HL-60/S4 treated with retinoic acid at 250 ng/mL for 4 days and 3 days (cell line): Measurements from ENCODE around the gene PTPRN2.

Experiments used
- in situ Hi-C: fragments of 300-500 bp; cut with MboI; formaldehyde crosslinking; loops from 2 replicates; pipeline ENCODE4 v1.7.0; 2022; ENCODE audit warnings: low sequenced_read_pairs

Gene PTPRN2

GRCh38 chr7:157808042-157808441 lies 779.6 kb downstream of the PTPRN2 start:
- in situ Hi-C loops, result no loop called here

DNA sequence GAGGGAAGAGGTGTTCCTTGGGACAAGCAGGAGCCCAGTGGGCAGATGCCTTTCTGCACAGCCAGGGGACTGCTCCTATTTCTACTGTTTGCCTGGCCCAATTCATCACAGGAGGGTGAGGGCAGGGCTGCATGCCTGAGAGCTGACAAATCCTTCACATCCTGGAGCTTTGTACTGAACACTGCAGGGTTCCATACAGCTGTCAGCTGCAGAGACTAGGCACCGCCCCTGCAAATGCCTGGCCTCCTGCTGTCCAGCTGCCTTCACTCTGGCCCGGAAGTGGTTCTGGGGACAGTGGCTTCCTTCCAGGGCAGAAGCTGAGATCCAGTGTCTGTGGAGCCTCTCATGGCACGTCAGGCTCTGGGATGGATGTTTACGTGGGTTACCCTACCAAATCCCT lies 780.1 kb downstream of the PTPRN2 start:
- in situ Hi-C loops, result no loop called here

GRCh38 chr7:157806711-157807110 lies 780.9 kb downstream of the PTPRN2 start:
- in situ Hi-C loops, result no loop called here

- in situ Hi-C loops, result no loop called here
Measured at GRCh38 chr7:157805713-157806112, 781.9 kb downstream of the PTPRN2 start.

DNA sequence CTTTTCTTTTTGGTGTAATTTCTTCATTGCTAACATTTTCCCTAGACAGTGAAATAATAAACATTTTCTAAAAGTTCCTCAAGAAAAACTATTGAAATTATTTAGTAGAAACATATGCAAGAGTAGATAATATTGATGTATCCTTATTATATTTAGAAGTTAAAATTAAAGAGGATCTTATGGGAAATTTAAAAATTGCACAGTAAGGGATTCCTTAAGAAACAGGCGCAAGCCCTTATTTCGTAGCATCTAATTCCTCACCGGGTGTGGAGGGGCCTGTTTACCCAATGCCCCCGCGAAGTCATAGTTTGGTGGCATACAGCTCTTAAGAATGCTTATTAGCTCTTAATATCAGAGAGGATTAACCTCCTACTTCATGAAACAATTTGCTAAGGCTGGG lies 783.7 kb downstream of the PTPRN2 start:
- in situ Hi-C loops, result no loop called here

- in situ Hi-C loops, result no loop called here
Measured at GRCh38 chr7:157801971-157802675, 785.5 kb downstream of the PTPRN2 start.

GRCh38 chr7:157801113-157801512 lies 786.5 kb downstream of the PTPRN2 start:
- in situ Hi-C loops, result no loop called here

DNA sequence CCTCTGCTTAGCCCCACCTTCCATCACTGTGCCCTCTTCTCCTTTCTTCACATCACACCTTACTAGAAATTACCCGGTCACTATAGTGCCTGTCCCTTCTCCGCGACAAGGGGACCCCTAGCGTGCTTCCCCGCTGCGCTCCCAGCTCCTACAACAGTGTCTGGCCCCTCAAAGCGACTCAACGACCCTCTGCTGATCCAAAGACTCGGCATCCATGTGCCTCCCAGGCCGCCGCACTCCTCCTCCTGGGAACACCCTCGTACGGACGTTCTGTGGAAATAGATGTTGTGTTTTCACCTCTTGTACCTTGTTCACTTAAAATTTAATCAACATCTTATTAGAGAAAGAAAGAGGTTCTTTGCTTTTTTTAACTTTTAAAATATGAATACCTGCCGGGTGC lies 787.3 kb downstream of the PTPRN2 start:
- in situ Hi-C loops, result no loop called here

DNA sequence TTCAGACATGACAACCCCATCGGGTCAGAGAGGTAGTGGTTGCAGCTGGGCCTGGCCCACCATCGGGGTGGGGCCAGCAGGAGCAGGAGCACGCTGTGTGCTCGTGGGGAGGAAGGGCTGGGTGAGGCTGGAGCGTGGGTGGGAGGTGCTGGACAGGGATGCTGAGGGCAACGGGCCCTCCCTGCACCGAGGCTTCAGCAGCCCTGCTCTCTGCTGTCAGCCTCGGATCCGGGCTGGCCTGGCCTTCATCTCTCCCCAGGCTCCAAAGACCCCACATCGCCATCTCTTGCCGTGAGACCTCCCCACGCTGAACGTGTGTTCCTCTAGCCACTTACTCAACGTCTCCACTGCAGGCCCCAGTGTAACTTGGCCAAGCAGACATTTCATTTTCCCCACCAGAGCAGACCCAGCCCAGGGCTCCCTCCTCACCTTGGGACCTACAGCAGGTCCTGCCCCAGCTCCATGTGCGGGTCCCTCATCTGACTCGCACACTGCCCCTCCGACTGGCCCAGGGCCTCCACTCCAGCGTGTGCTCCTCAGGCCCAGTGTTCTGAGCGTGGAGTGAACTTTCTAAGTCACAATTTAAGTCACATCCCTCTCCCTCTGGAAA lies 788.4 kb downstream of the PTPRN2 start:
- in situ Hi-C loops, result no loop called here

GRCh38 chr7:157797361-157797760 lies 790.3 kb downstream of the PTPRN2 start:
- in situ Hi-C loops, result no loop called here

- in situ Hi-C loops, result no loop called here
Measured at GRCh38 chr7:157796846-157797245, 790.8 kb downstream of the PTPRN2 start.

DNA sequence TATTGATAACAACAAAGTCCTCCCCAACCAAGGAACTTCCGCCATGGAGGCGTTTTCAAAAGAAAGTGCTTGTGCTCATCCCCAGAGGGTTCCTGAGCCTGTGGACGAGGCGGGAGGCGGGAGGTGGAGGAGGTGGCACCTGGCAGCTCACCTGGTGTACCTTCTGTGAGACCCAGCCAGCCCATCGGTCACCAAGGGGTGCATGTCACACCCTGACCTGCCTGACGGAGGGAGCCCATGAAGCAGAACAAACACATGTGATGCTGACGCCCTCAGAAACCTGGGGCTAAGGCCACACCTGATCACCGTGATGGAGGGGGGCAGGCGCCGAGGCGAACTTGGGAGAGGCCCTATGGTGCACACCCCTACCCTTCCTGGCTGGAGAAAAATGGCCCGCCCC lies 792.0 kb downstream of the PTPRN2 start:
- in situ Hi-C loops, result no loop called here

DNA sequence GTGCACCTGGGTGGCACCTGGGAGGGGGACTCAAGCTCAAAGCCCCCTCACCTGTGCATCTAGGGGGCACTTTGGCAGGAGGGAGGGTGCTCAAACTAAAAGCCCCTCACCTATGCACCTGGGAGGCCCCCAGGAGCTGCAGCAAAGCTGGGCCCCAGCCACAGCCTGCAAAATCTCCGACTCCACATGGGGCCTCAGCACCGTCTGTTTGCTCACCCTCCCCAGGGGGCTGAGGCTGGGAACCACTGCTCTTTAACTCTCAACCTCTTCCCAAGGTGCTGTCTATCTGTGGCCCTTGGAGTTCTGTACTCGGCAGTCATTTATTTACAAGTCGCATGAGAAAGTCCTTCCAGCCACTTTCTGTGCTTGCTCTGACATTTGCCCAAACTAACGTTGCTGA lies 792.4 kb downstream of the PTPRN2 start:
- in situ Hi-C loops, result no loop called here

DNA sequence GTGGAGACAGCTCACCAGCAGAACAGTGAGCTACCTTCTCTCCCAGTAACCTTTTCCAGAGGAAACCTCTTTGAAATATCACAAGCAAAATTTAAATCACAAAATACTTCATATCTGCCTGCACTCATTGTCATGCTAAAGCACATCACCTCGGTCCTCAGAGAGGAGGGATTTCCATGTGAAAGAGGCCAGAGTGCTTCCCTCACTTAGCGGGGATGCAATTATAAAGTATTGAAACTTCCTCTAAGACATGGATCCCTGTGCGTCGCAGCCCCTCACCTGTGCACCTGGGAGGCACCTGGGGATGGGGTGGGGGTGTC lies 792.9 kb downstream of the PTPRN2 start:
- in situ Hi-C loops, result no loop called here

GRCh38 chr7:157793973-157794745 lies 793.5 kb downstream of the PTPRN2 start:
- in situ Hi-C loops, result no loop called here

- in situ Hi-C loops, result no loop called here
Measured at GRCh38 chr7:157793087-157793353, 794.6 kb downstream of the PTPRN2 start.

DNA sequence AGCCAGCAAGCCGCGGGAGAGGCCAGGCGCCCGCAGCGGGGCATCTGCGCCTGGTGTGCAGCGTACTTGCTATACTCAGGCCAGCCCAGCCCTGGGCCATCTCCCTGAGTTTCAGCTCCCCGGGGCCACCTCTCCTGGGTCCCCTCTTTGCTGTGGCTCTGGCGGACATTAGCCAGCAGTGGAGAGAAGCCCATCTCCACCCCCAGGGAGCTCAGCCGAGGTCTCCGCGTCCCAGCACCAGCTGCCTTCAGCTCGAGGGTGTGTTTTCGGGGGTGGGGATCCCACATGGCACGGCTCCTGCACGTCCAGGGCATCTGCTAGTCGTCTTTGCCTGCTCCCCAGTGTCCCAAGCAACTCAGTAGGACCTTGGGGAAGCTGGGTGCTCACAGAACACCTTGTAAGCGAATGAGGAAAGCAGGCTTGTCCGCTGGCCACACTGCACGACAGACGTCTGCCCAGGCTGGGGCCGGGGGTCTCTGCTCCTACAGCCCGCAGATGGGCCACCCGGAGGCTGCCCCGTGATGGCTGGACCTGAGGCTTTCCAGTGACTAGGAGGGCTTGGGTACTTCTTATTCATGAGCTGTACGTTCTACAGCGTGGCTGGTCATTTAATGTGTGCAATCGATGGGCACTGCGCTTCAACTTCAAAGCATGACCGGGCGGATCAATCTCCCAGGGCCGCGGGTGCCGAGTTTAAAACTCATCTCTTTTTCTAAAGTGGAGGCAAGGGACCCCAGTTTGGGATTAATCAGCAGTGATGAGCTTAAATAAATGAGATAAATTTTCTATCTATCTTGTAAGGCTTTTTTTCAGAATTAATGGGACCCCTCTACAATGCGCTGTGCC lies 795.2 kb downstream of the PTPRN2 start:
- in situ Hi-C loops, result no loop called here

DNA sequence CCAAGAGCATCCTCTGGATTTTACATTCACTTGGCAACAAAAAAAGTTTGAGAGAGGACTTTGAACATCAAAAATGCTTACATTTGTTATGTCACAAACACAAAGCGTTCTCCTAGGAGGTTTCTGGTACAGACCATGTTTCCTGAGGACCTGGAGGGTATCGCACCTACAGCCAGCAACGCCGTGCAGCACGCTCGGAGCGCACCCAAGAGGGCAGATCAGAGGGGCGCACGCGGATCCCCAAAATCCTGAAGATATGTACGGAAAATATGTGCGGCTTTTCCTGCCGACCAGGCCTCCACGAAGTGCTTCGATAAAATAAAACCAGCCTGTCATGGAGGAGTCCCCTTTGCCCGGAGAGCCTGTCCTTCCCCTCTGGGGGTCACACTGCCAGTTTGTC lies 796.0 kb downstream of the PTPRN2 start:
- in situ Hi-C loops, result no loop called here

DNA sequence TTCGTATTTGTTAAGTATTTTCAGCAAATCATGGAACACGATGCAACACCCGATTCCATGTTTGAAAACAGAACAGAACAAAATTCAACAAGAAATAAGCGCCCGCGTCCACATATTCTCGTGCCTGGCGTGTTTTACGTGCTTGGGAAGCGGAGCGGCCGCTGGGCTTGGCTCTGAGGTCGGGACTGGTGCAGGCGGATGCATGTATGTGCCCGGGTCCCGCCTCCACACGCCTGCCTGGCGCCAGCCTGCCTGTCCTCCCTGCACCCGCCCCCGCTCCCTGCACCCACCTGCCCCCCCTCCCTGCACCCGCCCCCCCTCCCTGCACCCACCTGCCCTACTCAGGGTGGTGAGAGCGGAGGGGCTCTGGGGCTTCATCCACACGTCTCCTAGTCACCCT lies 796.4 kb downstream of the PTPRN2 start:
- in situ Hi-C loops, result no loop called here

- in situ Hi-C loops, result no loop called here
Measured at GRCh38 chr7:157789942-157790341, 797.7 kb downstream of the PTPRN2 start.

DNA sequence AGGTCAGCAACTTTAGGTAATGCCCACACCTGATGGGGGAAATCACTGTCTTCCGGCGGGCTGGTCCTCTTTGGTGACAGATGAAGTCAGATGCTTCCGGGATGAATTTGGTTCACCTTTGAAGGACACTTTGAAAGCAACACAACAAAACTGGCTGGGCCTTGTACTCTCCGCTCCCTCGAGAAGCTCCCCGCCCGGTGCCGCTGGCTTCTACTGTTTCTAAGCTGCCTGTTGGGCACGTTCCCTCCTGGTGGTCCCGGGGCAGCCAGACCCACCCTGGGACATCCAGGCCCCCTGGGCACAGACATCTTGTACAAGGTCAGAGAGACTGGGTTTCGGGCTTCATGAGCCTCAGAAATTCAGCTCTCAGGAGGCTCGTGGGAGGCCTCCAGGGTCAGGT lies 798.5 kb downstream of the PTPRN2 start:
- in situ Hi-C loops, result no loop called here

DNA sequence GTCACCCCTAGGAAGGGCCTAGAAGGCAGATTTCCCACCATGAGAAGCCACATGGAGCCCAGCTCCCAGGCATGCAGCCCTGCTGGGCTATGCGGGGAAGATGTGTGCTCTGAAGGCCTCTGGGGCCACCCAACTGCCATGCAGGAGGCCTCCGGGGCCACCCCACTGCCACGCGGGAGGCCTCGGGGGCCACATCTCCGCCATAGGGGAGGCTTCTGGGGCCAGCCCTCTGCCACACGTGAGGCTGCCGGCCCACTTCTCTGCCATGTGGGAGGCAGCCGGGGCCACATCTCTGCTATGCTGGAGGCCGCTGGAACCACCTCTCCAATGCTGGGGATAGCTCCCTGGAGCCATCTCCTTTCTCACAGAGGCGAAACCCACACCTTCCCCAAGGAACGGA lies 799.0 kb downstream of the PTPRN2 start:
- in situ Hi-C loops, result no loop called here
